NCI-H2107 treated with DMSO at 0.1 percent for 48 hours (cell line): ENCODE data around the gene ARHGEF19.
"Not testable (repeated sequence)": the region's sequence is repeated elsewhere in the genome, so short reads cannot be mapped to it uniquely, and the experiment has no call there.

Experiments used
- DNase-seq: peaks from one replicate; lab custom pipeline; 2025; ENCODE audit not compliant: unreplicated experiment; lab: John Stamatoyannopoulos, UW

Gene ARHGEF19

GRCh38 chr1:16222716-16223115, 10.3 kb upstream of the ARHGEF19 start:
- DNase-seq: not testable (repeated sequence)

- no peak for DNase-seq
These were observed 9.0 kb upstream of the ARHGEF19 start for GRCh38 chr1:16221499-16221898.

GRCh38 chr1:16219968-16220500, 7.6 kb upstream of the ARHGEF19 start:
- no peak for DNase-seq

GRCh38 chr1:16218674-16219071, 6.2 kb upstream of the ARHGEF19 start:
- no peak for DNase-seq

GRCh38 chr1:16218014-16218673, 5.7 kb upstream of the ARHGEF19 start:
- no peak for DNase-seq

GRCh38 chr1:16217061-16217785, 4.8 kb upstream of the ARHGEF19 start:
- DNase-seq: peak; percentile 89

GRCh38 chr1:16215882-16216753, 3.7 kb upstream of the ARHGEF19 start:
- no peak for DNase-seq

GRCh38 chr1:16215240-16215639, 2.8 kb upstream of the ARHGEF19 start:
- DNase-seq: not testable (repeated sequence)

- not testable (repeated sequence) for DNase-seq
These were observed 1.1 kb upstream of the ARHGEF19 start for GRCh38 chr1:16213544-16213943.

- no peak for DNase-seq
These were observed 561 bp upstream of the ARHGEF19 start for GRCh38 chr1:16213013-16213412.

GRCh38 chr1:16211824-16212223, 628 bp downstream of the ARHGEF19 start:
- DNase-seq: no peak

GRCh38 chr1:16210581-16210980, 1.9 kb downstream of the ARHGEF19 start:
- no peak for DNase-seq

GRCh38 chr1:16209847-16210407, 2.5 kb downstream of the ARHGEF19 start:
- no peak for DNase-seq

- no peak for DNase-seq
These were observed 3.2 kb downstream of the ARHGEF19 start for GRCh38 chr1:16209132-16209846.

- DNase-seq: no peak
These were observed 4.0 kb downstream of the ARHGEF19 start for GRCh38 chr1:16208270-16208987.

- no peak for DNase-seq
These were observed 4.9 kb downstream of the ARHGEF19 start for GRCh38 chr1:16207318-16208269.

GRCh38 chr1:16206547-16207317, 5.7 kb downstream of the ARHGEF19 start:
- peak; percentile 89 for DNase-seq
